ACHN (cell line): ENCODE data around the gene KRTAP2-1.
"Not testable (repeated sequence)": the region's sequence is repeated elsewhere in the genome, so short reads cannot be mapped to it uniquely, and the experiment has no call there.

Source experiments
- DNase-seq: peaks from one replicate; pipeline ENCODE4 v3.0.0-alpha.2; 2015
- in situ Hi-C: cut with HindIII; loops from 2 replicates; pipeline ENCODE4 v1.10.0; 2017; ENCODE audit warnings: low sequenced_read_pairs, low pct_ligation_motif_present, low pct_unique_long_range_greater_than_20kb

Gene KRTAP2-1

DNA sequence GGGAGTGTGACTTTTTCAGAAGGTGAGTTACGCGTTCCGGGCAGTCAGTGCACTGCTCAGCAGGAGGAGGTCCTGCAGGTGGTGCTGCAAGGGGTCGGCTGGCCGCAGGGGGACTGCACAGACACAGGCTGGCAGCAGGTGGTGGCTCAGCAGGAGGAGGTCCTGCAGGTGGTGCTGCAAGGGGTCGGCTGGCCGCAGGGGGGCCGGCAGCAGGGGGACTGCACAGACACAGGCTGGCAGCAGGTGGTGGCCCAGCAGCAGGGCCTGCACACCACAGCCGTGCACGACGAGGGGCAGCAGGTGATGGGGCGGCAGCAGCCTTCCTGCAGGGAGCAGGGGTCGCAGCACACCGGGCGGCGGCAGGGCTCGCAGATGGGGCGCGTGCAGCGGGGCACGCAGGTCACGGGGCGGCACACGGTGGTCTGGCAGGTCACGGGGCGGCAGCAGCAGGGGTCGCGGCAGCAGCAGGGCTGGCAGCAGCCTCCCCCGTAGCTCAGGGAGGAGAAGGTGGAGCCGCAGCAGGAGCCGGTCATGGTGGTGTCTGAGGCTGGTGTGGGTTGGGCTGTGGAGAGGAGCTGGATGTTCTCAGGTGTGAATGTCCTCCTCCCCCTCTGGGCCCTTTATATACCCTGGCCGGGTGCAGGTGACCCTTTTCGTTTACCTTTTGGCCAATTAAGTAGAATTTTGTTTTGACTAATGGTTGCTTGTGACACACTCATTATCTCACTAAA, at the start of gene KRTAP2-1:
Gene KRTAP2-1, minus strand, starts transcription at position 582 of the 731 bp plus-strand sequence. Its CDS starts 49 bp downstream, at position 533.
- DNase-seq, in situ Hi-C loops: not testable (repeated sequence)

DNA sequence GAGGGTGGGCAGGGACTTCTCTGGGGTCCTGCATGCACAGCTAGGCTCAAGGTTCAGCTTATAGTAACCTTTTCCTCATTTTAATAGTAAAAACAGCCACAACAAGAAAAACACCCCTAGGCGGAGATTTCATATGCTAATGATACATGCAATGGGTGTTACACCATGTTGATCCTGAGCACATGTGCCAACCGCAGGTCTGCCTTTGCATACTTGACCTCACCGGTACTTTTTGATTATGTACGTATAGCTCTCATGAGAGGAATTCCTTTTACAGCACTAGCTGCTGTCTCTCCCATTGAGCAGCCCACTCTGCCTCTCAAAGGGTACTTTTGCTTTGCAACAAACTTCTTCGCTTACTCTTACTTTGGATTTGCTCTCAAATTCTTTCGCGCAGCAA, 48.9 kb upstream of the KRTAP2-1 start:
- in situ Hi-C loops, result no loop called here
- no peak for DNase-seq

DNA sequence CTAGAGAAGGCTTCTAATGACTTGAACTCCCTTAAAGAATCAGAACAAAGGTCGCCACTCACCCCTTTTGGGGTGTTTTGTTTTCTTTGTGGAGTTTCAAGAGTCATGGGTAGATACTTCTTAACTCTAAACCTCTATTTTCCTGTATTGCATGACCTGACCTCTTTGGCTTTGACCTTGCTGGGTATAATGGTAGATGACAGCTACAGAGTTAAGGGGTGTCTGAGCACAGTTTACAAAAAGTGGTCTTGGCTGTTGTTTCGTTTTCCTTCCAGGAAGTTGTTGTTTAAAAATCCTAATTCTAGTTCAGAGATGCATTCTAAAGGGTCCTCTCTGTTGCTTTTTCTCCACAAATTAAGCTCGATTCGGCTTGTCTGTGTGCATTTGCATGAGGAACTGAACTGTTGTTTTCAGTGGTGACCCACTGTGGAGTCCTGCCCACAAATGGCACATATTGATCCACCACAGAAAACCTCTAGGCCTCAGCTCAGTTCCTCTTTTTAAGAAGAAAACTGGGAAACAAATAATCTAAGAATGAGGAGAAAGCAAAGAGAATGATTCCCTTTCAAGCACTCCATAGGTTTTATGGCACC, 41.7 kb upstream of the KRTAP2-1 start:
- not testable (repeated sequence) for DNase-seq

DNA sequence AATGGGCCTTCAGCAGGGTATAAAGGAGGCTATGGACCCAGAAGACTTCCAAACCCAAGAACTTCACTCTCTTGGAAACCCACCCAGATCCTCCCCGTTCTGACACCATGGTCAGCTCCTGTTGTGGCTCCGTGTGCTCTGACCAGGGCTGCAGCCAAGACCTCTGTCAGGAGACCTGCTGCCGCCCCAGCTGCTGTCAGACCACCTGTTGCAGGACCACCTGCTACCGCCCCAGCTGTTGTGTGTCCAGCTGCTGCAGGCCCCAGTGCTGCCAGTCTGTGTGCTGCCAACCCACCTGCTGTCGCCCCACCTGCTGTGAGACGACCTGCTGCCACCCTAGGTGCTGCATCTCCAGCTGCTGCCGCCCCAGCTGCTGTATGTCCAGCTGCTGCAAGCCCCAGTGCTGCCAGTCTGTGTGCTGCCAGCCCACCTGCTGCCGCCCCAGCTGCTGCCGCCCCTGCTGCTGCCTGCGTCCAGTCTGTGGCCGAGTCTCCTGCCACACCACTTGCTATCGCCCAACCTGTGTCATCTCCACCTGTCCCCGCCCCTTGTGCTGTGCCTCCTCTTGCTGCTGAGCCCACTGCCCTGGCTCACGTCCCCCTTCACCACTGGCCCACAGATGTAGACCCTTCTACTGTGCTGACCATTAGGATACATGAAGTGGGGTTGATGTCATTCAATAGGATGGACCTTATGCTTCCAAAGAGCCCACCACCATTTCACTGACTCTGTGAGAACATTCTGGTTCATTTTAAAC, 37.2 kb upstream of the KRTAP2-1 start, which contains the start of gene KRTAP4-7:
Gene KRTAP4-7, plus strand, starts transcription at position 51 of the 757 bp plus-strand sequence. Its CDS starts 57 bp downstream, at position 108.
- in situ Hi-C loops, DNase-seq: not testable (repeated sequence)

More for the DNA sequence above, 41.7 kb upstream of the KRTAP2-1 start:
- in situ Hi-C loops, result not testable (repeated sequence)

DNA sequence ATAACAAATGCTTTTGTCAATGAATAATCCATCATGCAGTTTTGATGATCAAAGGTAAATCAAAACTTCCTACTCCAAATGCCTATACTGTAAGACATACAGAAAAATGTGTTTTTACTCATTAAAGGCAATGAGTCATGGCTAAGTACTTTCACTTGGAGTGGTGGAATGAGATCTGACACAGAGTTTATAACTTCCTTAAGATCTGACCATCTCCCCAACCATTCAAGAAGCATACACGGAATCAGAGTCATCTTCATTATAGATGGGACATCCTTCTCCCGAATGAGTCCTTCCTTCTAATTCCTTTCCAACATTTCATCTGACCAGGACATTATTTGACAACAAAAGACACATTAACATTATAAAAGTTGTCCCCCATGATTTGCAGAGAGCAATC, 36.3 kb upstream of the KRTAP2-1 start:
- in situ Hi-C loops, result not testable (repeated sequence)
- peak; percentile 32 for DNase-seq

DNA sequence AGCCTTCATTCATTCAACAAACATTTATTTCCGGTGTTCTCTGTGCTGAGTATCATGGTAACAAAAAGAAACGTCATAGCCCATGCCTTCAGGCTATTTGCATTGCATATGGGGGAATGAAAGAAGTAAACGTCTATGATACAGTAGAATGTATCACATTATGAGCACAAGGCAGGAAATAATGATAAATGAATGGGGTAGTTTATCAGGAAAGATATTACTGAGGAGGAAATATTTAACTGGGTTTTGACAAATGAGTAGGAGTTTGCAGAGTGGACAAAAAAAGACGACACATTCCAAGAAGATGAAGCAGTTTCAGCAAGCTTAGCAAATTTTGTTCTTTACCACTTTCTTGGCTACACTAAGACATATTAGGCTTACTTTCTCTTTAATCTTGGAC, 35.5 kb upstream of the KRTAP2-1 start:
- in situ Hi-C loops, result no loop called here
- no peak for DNase-seq

DNA sequence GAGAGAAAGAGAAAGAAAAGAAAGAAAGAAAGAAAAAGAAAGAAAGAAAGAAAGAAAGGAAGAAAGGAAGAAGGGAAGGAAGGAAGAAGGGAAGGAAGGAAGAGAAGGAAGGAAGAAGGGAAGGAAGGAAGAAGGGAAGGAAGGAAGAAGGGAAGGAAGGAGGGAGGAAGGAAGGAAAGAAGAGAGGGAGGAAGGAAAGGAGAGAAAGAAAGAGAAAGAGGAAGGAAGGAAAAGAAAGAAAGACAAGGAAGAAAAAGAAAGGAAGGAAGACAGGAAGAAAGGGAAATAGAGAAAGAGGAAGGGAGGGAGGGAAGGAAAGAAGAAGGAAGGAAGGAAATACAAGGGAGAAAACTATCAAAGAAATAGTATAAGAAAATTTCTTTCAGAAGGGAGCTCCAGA, 29.7 kb upstream of the KRTAP2-1 start:
- no peak for DNase-seq
- in situ Hi-C loops, result no loop called here

DNA sequence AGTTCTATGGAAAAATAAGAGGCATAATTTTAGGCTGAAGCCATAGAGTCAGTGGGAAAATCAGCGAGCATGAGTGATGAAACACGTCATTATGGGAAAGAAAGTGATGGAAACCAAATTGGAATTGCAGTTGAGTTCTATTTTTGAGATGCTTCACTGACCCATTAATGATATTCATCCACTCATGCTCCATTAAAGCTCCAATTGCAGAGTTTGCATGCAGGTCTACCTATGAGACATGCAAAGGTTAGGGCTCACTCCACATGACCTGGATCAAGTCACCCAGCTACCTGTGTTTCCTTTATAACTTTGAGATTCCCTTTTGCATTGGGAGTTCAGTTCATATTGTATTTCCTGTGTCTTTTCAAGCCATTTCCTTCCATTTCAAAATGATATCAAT, 26.6 kb upstream of the KRTAP2-1 start:
- no peak for DNase-seq
- in situ Hi-C loops, result no loop called here

GRCh38 chr17:41071606-41072360, 24.7 kb upstream of the KRTAP2-1 start:
- in situ Hi-C loops, result no loop called here
- no peak for DNase-seq

DNA sequence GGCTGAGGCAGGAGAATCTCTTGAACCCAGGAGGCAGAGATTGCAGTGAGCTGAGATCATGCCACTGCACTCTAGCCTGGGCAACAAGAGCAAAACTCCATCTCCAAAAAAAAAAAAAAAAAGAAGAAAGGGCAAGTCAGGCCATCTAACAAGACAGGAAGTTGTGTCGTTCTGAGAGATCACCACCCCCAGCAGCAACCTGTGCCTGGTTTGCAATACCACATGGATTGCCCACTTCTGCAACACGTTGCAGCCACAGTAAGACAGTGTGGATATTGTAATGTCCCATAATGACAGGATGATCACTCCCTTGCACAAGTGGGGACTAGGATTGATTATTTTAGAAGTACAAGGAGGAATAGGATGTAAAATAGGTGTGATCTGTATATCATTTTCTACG, 21.9 kb upstream of the KRTAP2-1 start:
- no peak for DNase-seq
- in situ Hi-C loops, result no loop called here

DNA sequence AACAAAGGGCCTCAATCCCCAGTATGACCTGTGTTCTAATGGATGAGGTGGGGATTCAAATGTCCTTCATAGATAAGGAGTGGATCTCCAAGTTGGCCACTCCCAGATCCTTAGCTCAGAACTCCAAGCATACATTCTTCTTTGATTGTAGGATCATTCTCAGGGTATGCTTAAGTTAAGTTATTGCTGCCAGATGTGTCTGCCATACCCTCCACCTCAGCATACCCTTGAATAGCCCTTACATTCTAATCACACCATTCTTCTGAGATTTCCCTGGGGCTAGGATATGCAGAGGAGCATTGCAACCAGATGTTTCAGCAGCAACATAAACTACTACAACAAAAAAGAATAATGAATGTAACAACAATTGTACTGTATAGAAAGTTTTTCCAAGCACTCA, 20.2 kb upstream of the KRTAP2-1 start:
- DNase-seq, result no peak
- in situ Hi-C loops, result no loop called here

- DNase-seq, result peak; percentile 82
- in situ Hi-C loops, result no loop called here
Measured at GRCh38 chr17:41065829-41066624, 18.9 kb upstream of the KRTAP2-1 start, which contains the start of gene KRTAP2-4. Gene KRTAP2-4, minus strand, starts transcription at chr17:41065879. Its CDS starts 34 bp downstream, at chr17:41065845.

GRCh38 chr17:41065016-41065689, 18.0 kb upstream of the KRTAP2-1 start:
- DNase-seq, in situ Hi-C loops: not testable (repeated sequence)

DNA sequence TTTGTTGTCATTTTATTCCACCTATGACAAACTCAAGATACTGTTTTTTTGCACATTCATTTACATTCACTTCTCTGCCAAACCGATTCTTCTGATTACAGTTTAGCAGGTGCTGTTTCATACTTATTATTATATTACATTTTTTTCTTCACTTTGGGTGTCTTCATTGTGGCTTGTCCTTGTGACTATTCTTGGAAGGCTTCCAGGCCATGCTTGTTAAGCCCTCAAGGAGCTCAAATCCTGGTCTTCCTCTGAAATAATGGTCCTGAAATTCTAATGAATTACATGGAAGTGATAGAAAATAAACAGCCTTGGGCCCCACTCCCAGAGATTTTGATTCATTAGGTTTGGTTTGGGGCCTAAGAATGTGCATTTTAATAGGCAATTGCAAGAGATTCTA, 17.2 kb upstream of the KRTAP2-1 start:
- in situ Hi-C loops, result no loop called here
- DNase-seq, result no peak

DNA sequence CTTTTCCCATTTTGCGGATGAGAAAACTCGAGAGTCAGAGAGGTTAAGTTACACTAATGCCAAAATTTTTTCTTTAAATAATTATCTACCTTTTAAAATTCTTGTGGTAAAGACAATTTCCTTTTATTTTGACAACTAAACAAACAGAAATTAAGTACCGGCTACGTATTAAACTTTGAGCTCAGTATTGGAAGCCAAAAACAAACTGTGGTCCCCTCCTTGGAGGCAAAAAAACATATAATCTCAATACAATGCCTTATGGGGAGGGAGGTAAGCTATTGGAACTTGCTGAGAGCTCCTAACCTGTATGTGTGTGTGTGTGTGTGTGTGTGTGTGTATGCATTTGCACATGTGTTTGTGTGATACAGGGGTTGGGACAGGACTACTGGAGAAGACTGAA, 16.3 kb upstream of the KRTAP2-1 start:
- in situ Hi-C loops, result no loop called here
- no peak for DNase-seq

- in situ Hi-C loops, result no loop called here
- DNase-seq, result peak; percentile 92
Measured at GRCh38 chr17:41061964-41062363, 14.8 kb upstream of the KRTAP2-1 start.

- DNase-seq, result peak; percentile 98
- in situ Hi-C loops, result no loop called here
Measured at GRCh38 chr17:41060052-41060604, 13.0 kb upstream of the KRTAP2-1 start, which contains the start of gene KRTAP2-3. Gene KRTAP2-3, minus strand, starts transcription at chr17:41060114. Its CDS starts 64 bp downstream, at chr17:41060050.
